Mesendoderm (in vitro differentiated cells): Measurements from ENCODE around the gene TENM4.

Experiments used
- DNase-seq: peaks from one replicate; pipeline ENCODE4 v3.0.0; 2013
- H2AK5ac ChIP-seq: 2 replicates; pipeline ENCODE4 v1.6.1; 2013; ENCODE audit warnings: low read length, inconsistent platforms
- H2BK120ac ChIP-seq: 2 replicates; pipeline ENCODE4 v1.6.1; 2013; ENCODE audit warnings: low read depth, mild to moderate bottlenecking, low read length, moderate library complexity, mixed read lengths
- H2BK15ac ChIP-seq: replicated peaks from 2 replicates; pipeline ENCODE4 v1.6.1; 2013; ENCODE audit warnings: low read depth, mild to moderate bottlenecking, moderate library complexity
- H2BK5ac ChIP-seq: 2 replicates; pipeline ENCODE4 v1.6.1; 2013; ENCODE audit warnings: low read length, inconsistent platforms
- H3K18ac ChIP-seq: 2 replicates; pipeline ENCODE4 v1.6.1; 2013; ENCODE audit warnings: mild to moderate bottlenecking, low read length, mixed read lengths
- H3K23ac ChIP-seq: one replicate; pipeline ENCODE4 v1.6.1; 2013; ENCODE audit warnings: low read length
- H3K27ac ChIP-seq: 2 replicates; pipeline ENCODE4 v1.5.1; 2013; ENCODE audit warnings: low read depth, mild to moderate bottlenecking, inconsistent platforms, low read length, moderate library complexity
- H3K27me3 ChIP-seq: 2 replicates; pipeline ENCODE4 v1.6.1; 2013; ENCODE audit warnings: low read length, control low read depth, mild to moderate bottlenecking, inconsistent platforms; ENCODE audit not compliant: insufficient read depth, poor library complexity
- H3K36me3 ChIP-seq: 2 replicates; pipeline ENCODE4 v1.6.1; 2013; ENCODE audit warnings: low read length, inconsistent platforms; ENCODE audit not compliant: control insufficient read depth, insufficient read depth
- H3K4ac ChIP-seq: one replicate; pipeline ENCODE4 v1.6.1; 2013; ENCODE audit warnings: low read depth, mild to moderate bottlenecking, low read length, moderate library complexity
- H3K4me1 ChIP-seq: 2 replicates; pipeline ENCODE4 v1.6.1; 2013; ENCODE audit warnings: low read depth, low read length, inconsistent platforms; ENCODE audit not compliant: control insufficient read depth
- H3K4me2 ChIP-seq: 2 replicates; pipeline ENCODE4 v1.6.1; 2013; ENCODE audit warnings: low read length
- H3K4me3 ChIP-seq: 2 replicates; pipeline ENCODE4 v1.5.1; 2013; ENCODE audit warnings: mild to moderate bottlenecking, low read length
- H3K56ac ChIP-seq: one replicate; pipeline ENCODE4 v1.6.1; 2013; ENCODE audit warnings: low read length
- H3K79me1 ChIP-seq: 2 replicates; pipeline ENCODE4 v1.6.1; 2013; ENCODE audit warnings: low read length, inconsistent platforms
- H3K79me2 ChIP-seq: 2 replicates; pipeline ENCODE4 v1.6.1; 2013; ENCODE audit warnings: mild to moderate bottlenecking, low read length; ENCODE audit not compliant: control insufficient read depth, insufficient read depth
- H3K9ac ChIP-seq: 2 replicates; pipeline ENCODE4 v1.6.1; 2013; ENCODE audit warnings: low read length, inconsistent platforms
- H4K5ac ChIP-seq: one replicate; pipeline ENCODE4 v1.6.1; 2013; ENCODE audit warnings: low read length
- H4K8ac ChIP-seq: one replicate; pipeline ENCODE4 v1.6.1; 2013; ENCODE audit warnings: low read depth, mild to moderate bottlenecking, control low read depth, low read length, moderate library complexity
- WGBS: extraction: QIAGEN DNeasy Blood & Tissue Kit; methylation state at CpG from one replicate; pipeline ENCODE4 v1.1.7; 2013; ENCODE audit warnings: low lambda C conversion rate, missing lambda C conversion rate; ENCODE audit not compliant: insufficient coverage; ENCODE audit errors: extremely low coverage; 5-methylcytosine and 5-hydroxymethylcytosine counted together

Gene TENM4

GRCh38 chr11:79083352-79083751 is 357.5 kb downstream of the TENM4 start:
- peaks cover 19% of the 10 kb centered on the region for H3K4me1 ChIP-seq
- H2BK5ac ChIP-seq: no peak overlapping the region
- no peak overlapping the region for H3K56ac ChIP-seq
- no peak overlapping the region for H2BK15ac ChIP-seq
- H3K23ac ChIP-seq: no peak overlapping the region
- no peak overlapping the region for H4K8ac ChIP-seq
- no peak for DNase-seq
- H4K5ac ChIP-seq: no peak overlapping the region
- no peaks in the 10 kb centered on the region for H3K36me3 ChIP-seq
- H3K79me1 ChIP-seq: no peaks in the 10 kb centered on the region
- no peak overlapping the region for H3K4ac ChIP-seq
- H3K18ac ChIP-seq: no peak overlapping the region
- H3K4me3 ChIP-seq: no peak overlapping the region
- H3K27ac ChIP-seq: no peak overlapping the region
- no peak overlapping the region for H2BK120ac ChIP-seq
- no peak overlapping the region for H3K4me2 ChIP-seq
- H3K9ac ChIP-seq: no peak overlapping the region
- H2AK5ac ChIP-seq: no peak overlapping the region
- no peaks in the 10 kb centered on the region for H3K27me3 ChIP-seq
- WGBS: no CpG with 5 or more reads among the region's 6 CpGs
- H3K79me2 ChIP-seq: no peaks in the 10 kb centered on the region

- no peaks in the 10 kb centered on the region for H3K79me1 ChIP-seq
- no peak overlapping the region for H3K23ac ChIP-seq
- H2AK5ac ChIP-seq: no peak overlapping the region
- no peak overlapping the region for H3K9ac ChIP-seq
- no peaks in the 10 kb centered on the region for H3K36me3 ChIP-seq
- no peaks in the 10 kb centered on the region for H3K27me3 ChIP-seq
- no CpG with 5 or more reads among the region's 7 CpGs for WGBS
- no peak overlapping the region for H3K4me3 ChIP-seq
- H3K18ac ChIP-seq: no peak overlapping the region
- H4K8ac ChIP-seq: no peak overlapping the region
- no peaks in the 10 kb centered on the region for H3K79me2 ChIP-seq
- H2BK120ac ChIP-seq: no peak overlapping the region
- H2BK5ac ChIP-seq: no peak overlapping the region
- no peak for DNase-seq
- no peak overlapping the region for H2BK15ac ChIP-seq
- H3K4me1 ChIP-seq: peaks cover 15% of the 10 kb centered on the region
- no peak overlapping the region for H3K27ac ChIP-seq
- no peak overlapping the region for H3K4me2 ChIP-seq
- H3K56ac ChIP-seq: no peak overlapping the region
- no peak overlapping the region for H4K5ac ChIP-seq
- H3K4ac ChIP-seq: no peak overlapping the region
Measured at GRCh38 chr11:79082907-79083306, 357.9 kb downstream of the TENM4 start.

- H4K8ac ChIP-seq: no peak overlapping the region
- no peak overlapping the region for H2BK120ac ChIP-seq
- H4K5ac ChIP-seq: no peak overlapping the region
- H3K18ac ChIP-seq: no peak overlapping the region
- DNase-seq: no peak
- H3K4me3 ChIP-seq: no peak overlapping the region
- no peak overlapping the region for H3K27ac ChIP-seq
- no peak overlapping the region for H3K9ac ChIP-seq
- H3K79me2 ChIP-seq: no peaks in the 10 kb centered on the region
- H3K23ac ChIP-seq: no peak overlapping the region
- H3K27me3 ChIP-seq: no peaks in the 10 kb centered on the region
- H2BK5ac ChIP-seq: no peak overlapping the region
- WGBS: no CpG with 5 or more reads among the region's 4 CpGs
- H2AK5ac ChIP-seq: no peak overlapping the region
- H3K4me1 ChIP-seq: peaks cover 9% of the 10 kb centered on the region
- H3K79me1 ChIP-seq: no peaks in the 10 kb centered on the region
- H3K36me3 ChIP-seq: no peaks in the 10 kb centered on the region
- H3K56ac ChIP-seq: no peak overlapping the region
- H3K4me2 ChIP-seq: no peak overlapping the region
- H2BK15ac ChIP-seq: no peak overlapping the region
- H3K4ac ChIP-seq: no peak overlapping the region
Measured at GRCh38 chr11:79082280-79082679, 358.6 kb downstream of the TENM4 start.

GRCh38 chr11:79081471-79082031 is 359.3 kb downstream of the TENM4 start:
- no peak overlapping the region for H3K4me2 ChIP-seq
- H3K23ac ChIP-seq: no peak overlapping the region
- H2AK5ac ChIP-seq: no peak overlapping the region
- no peak overlapping the region for H2BK5ac ChIP-seq
- no peak overlapping the region for H3K27ac ChIP-seq
- H3K79me1 ChIP-seq: no peaks in the 10 kb centered on the region
- H3K18ac ChIP-seq: no peak overlapping the region
- no peak overlapping the region for H3K4me3 ChIP-seq
- no peaks in the 10 kb centered on the region for H3K36me3 ChIP-seq
- H4K5ac ChIP-seq: no peak overlapping the region
- no CpG with 5 or more reads among the region's 7 CpGs for WGBS
- no peak overlapping the region for H3K9ac ChIP-seq
- H3K27me3 ChIP-seq: no peaks in the 10 kb centered on the region
- H4K8ac ChIP-seq: no peak overlapping the region
- peaks cover 6% of the 10 kb centered on the region for H3K4me1 ChIP-seq
- no peak overlapping the region for H3K56ac ChIP-seq
- no peak overlapping the region for H2BK15ac ChIP-seq
- DNase-seq: no peak
- H3K79me2 ChIP-seq: no peaks in the 10 kb centered on the region
- H3K4ac ChIP-seq: no peak overlapping the region
- H2BK120ac ChIP-seq: no peak overlapping the region

- no peak overlapping the region for H3K4ac ChIP-seq
- no peak overlapping the region for H2BK5ac ChIP-seq
- H3K56ac ChIP-seq: no peak overlapping the region
- H2BK120ac ChIP-seq: no peak overlapping the region
- no peaks in the 10 kb centered on the region for H3K4me1 ChIP-seq
- no peak overlapping the region for H3K27ac ChIP-seq
- no peak overlapping the region for H2AK5ac ChIP-seq
- no peaks in the 10 kb centered on the region for H3K79me2 ChIP-seq
- no peak overlapping the region for H4K5ac ChIP-seq
- DNase-seq: no peak
- H3K36me3 ChIP-seq: no peaks in the 10 kb centered on the region
- H2BK15ac ChIP-seq: no peak overlapping the region
- H3K27me3 ChIP-seq: no peaks in the 10 kb centered on the region
- H3K23ac ChIP-seq: no peak overlapping the region
- H3K9ac ChIP-seq: no peak overlapping the region
- no peak overlapping the region for H3K18ac ChIP-seq
- no peak overlapping the region for H3K4me2 ChIP-seq
- no peak overlapping the region for H3K4me3 ChIP-seq
- H3K79me1 ChIP-seq: no peaks in the 10 kb centered on the region
- no peak overlapping the region for H4K8ac ChIP-seq
Measured at GRCh38 chr11:79080551-79080950, 360.3 kb downstream of the TENM4 start.

GRCh38 chr11:79078999-79079398 is 361.8 kb downstream of the TENM4 start:
- Histone ChIP-seq H3K4me1 (peaks cover 3% of the 10 kb centered on the region), H3K23ac (no peak overlapping the region), H3K36me3 (no peaks in the 10 kb centered on the region), H2BK120ac (no peak overlapping the region), H3K27ac (no peak overlapping the region), H3K4me3 (no peak overlapping the region), H3K18ac (no peak overlapping the region), H3K79me1 (no peaks in the 10 kb centered on the region), H4K5ac (no peak overlapping the region), H2BK15ac (no peak overlapping the region), H3K79me2 (no peaks in the 10 kb centered on the region), H3K4ac (no peak overlapping the region), H3K4me2 (no peak overlapping the region), H3K9ac (no peak overlapping the region), H2AK5ac (no peak overlapping the region), H2BK5ac (no peak overlapping the region), H4K8ac (no peak overlapping the region), H3K56ac (no peak overlapping the region), H3K27me3 (no peaks in the 10 kb centered on the region)
- no CpG with 5 or more reads among the region's 7 CpGs for WGBS
- DNase-seq: no peak
